ENCODE data around the gene CNKSR3.

The CNKSR3 gene

GRCh38 chr6:154446984-154447383 lies 63.5 kb downstream of the CNKSR3 start:
- no peak overlapping the region for H3K9ac ChIP-seq (ENCODE audit: low read length)
- H3F3A ChIP-seq (ENCODE audit: insufficient read depth, low read length): no peaks in the 10 kb centered on the region
- H3K4me1 ChIP-seq (ENCODE audit: insufficient read depth, low read length, severe bottlenecking): no peaks in the 10 kb centered on the region
- H3K36me3 ChIP-seq (ENCODE audit: insufficient read depth, low read length): no peaks in the 10 kb centered on the region
- no peak overlapping the region for H2AFZ ChIP-seq (ENCODE audit: low read length)
- no peaks in the 10 kb centered on the region for H3K9me3 ChIP-seq (ENCODE audit: low read length)
- TF ChIP-seq EZH2 (IDR thresholded peaks at IDR 0.05; ENCODE audit: borderline replicate concordance, low read length) (no peak), CTCF (IDR thresholded peaks at IDR 0.05; ENCODE audit: low read length) (no peak)
- H4K20me1 ChIP-seq (ENCODE audit: insufficient read depth, low read length): no peaks in the 10 kb centered on the region
- no peaks in the 10 kb centered on the region for H3K9me2 ChIP-seq (ENCODE audit: low read depth, low read length)
- no peak overlapping the region for H3K4me3 ChIP-seq (ENCODE audit: low read depth, low read length, poor library complexity, severe bottlenecking)
- H3K27me3 ChIP-seq (ENCODE audit: insufficient read depth, low read length): no peaks in the 10 kb centered on the region
- no peak overlapping the region for H3K27ac ChIP-seq (ENCODE audit: low read depth, low read length, poor library complexity, severe bottlenecking)
- no peaks in the 10 kb centered on the region for H3K79me2 ChIP-seq (ENCODE audit: insufficient read depth, low read length)
- H3K4me2 ChIP-seq (ENCODE audit: low read length): no peak overlapping the region

- no peaks in the 10 kb centered on the region for H3K27me3 ChIP-seq (ENCODE audit: insufficient read depth, low read length)
- no peaks in the 10 kb centered on the region for H3K36me3 ChIP-seq (ENCODE audit: insufficient read depth, low read length)
- H3K4me3 ChIP-seq (ENCODE audit: low read depth, low read length, poor library complexity, severe bottlenecking): no peak overlapping the region
- no peak for TF ChIP-seq CTCF (IDR thresholded peaks at IDR 0.05; ENCODE audit: low read length)
- no peak for TF ChIP-seq EZH2 (IDR thresholded peaks at IDR 0.05; ENCODE audit: borderline replicate concordance, low read length)
- no peak overlapping the region for H3K4me2 ChIP-seq (ENCODE audit: low read length)
- H3F3A ChIP-seq (ENCODE audit: insufficient read depth, low read length): no peaks in the 10 kb centered on the region
- no peaks in the 10 kb centered on the region for H3K9me2 ChIP-seq (ENCODE audit: low read depth, low read length)
- no peaks in the 10 kb centered on the region for H3K79me2 ChIP-seq (ENCODE audit: insufficient read depth, low read length)
- H4K20me1 ChIP-seq (ENCODE audit: insufficient read depth, low read length): no peaks in the 10 kb centered on the region
- H3K9me3 ChIP-seq (ENCODE audit: low read length): no peaks in the 10 kb centered on the region
- H3K27ac ChIP-seq (ENCODE audit: low read depth, low read length, poor library complexity, severe bottlenecking): no peak overlapping the region
- H3K9ac ChIP-seq (ENCODE audit: low read length): no peak overlapping the region
- H3K4me1 ChIP-seq (ENCODE audit: insufficient read depth, low read length, severe bottlenecking): no peaks in the 10 kb centered on the region
- no peak overlapping the region for H2AFZ ChIP-seq (ENCODE audit: low read length)
Measured at GRCh38 chr6:154445417-154445816, 65.1 kb downstream of the CNKSR3 start.

GRCh38 chr6:154441995-154442310 lies 68.5 kb downstream of the CNKSR3 start:
- Histone ChIP-seq H3K4me3 (ENCODE audit: low read depth, low read length, poor library complexity, severe bottlenecking) (no peak overlapping the region), H3K4me1 (ENCODE audit: insufficient read depth, low read length, severe bottlenecking) (no peaks in the 10 kb centered on the region), H4K20me1 (ENCODE audit: insufficient read depth, low read length) (no peaks in the 10 kb centered on the region), H3K36me3 (ENCODE audit: insufficient read depth, low read length) (no peaks in the 10 kb centered on the region), H3K9me2 (ENCODE audit: low read depth, low read length) (no peaks in the 10 kb centered on the region), H3F3A (ENCODE audit: insufficient read depth, low read length) (no peaks in the 10 kb centered on the region), H2AFZ (ENCODE audit: low read length) (no peak overlapping the region), H3K27ac (ENCODE audit: low read depth, low read length, poor library complexity, severe bottlenecking) (no peak overlapping the region), H3K79me2 (ENCODE audit: insufficient read depth, low read length) (no peaks in the 10 kb centered on the region), H3K4me2 (ENCODE audit: low read length) (no peak overlapping the region), H3K9me3 (ENCODE audit: low read length) (no peaks in the 10 kb centered on the region), H3K9ac (ENCODE audit: low read length) (no peak overlapping the region), H3K27me3 (ENCODE audit: insufficient read depth, low read length) (no peaks in the 10 kb centered on the region)
- TF ChIP-seq CTCF (IDR thresholded peaks at IDR 0.05; ENCODE audit: low read length) (no peak), EZH2 (IDR thresholded peaks at IDR 0.05; ENCODE audit: borderline replicate concordance, low read length) (no peak)
